GM19023 (cell line): ENCODE data around the gene SLC39A13.

ENCODE experiments used
- ATAC-seq: cut with Tn5 transposase; IDR thresholded peaks from one replicate; pipeline ENCODE4 v1.9.1; 2021; ENCODE audit warnings: mild to moderate bottlenecking, moderate library complexity; ENCODE audit not compliant: unreplicated experiment

SLC39A13 gene

DNA sequence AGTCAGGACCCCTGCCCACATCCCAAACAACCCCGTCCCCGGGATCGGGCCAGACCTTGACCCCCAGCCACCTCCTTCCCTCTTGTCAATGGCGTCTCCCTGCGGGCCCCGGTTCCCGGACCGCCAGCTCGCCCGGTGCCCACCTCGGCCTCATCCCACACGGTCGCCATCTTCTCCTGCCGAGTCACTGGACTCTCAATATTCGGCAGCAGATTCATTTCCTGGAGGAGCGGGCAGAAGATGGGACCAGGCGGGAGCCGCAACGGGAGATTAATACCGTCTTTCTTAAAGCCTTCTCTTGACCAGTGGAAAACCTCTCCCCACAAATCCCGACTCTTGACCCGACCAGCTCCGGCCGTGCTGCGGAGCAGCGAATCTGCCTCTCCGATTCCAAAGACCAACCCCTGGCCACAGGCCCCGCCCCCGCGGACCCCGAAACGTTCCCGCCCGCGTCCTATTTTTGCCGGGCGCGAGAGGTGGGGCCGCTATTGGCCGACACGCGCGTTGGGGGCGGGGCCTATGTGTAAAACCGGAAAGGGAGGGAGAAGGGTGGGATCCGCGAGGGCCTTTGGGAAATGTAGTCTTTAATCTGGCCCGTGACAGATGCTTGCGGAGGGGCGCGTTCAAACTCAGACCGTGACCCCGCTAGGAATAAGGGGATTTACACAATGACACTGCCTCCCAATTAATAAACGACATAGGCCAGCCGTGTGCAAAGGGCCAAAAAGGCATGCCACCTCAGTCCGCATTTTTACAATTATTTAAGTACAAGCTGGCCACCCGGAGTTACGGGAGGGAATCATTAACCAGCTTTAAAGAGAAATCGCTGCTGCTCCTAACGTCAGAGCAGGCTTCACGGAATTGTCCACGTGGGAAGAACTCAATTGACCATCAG is 17.9 kb downstream of the SLC39A13 start, which contains the start of gene PSMC3:
TSS of gene PSMC3 (minus strand) at position 378 of the 895 bp plus-strand sequence. CDS start at position 218, 160 bp downstream.
- peak; percentile 93 for ATAC-seq

DNA sequence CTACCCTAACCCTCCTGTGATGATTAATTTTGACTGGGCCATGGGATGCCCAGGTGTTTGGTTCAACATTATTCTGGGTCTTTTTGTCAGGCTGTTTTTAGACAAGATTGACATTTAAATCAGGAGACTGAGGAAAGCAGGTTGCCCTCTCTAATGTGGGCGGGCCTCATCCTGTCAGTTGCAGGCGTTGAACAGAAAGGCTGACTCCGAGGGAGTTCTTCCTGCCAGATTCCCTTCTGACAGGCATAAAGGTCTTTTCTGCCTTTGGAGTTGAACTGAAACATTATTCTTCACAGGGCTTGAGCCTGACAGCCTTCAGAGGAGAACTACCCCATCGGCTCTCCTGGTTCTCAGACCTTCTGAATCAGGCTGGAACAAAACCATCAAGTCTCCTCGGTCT is 22.1 kb downstream of the SLC39A13 start:
- ATAC-seq: no peak

DNA sequence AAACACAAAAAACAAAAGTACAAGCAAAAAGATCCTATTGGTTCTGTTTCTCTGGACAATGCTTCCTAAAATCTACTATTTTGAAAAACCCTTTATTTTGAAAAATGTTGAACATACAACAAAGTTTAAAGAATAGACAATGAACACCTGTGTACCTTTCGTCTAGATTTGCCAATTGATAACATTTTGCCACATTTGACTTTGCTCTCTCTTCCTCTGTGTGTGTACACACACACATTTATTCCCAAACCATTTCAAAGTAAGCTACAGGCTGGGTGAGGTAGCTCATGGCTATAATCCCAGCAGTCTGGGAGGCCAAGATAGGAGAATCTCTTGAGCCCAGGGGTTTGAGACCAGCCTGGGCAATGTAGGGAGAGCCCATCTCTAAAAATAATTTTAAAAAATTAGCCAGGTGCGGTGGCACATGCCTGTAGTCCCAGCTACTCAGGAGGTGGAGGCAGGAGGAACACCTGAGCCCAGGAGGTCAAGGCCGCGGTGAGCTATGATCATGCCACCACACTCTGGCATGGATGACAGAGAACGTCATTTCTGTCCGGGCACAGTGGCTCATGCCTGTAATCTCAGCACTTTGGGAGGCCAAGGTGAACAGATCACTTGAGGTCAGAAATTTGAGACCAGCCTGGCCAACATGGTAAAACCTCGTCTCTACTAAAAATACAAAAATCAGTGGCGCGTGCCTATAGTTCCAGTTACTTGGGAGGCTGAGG is 23.1 kb downstream of the SLC39A13 start:
- no peak for ATAC-seq

- no peak for ATAC-seq
Observed at GRCh38 chr11:47433157-47433556, 24.8 kb downstream of the SLC39A13 start.

DNA sequence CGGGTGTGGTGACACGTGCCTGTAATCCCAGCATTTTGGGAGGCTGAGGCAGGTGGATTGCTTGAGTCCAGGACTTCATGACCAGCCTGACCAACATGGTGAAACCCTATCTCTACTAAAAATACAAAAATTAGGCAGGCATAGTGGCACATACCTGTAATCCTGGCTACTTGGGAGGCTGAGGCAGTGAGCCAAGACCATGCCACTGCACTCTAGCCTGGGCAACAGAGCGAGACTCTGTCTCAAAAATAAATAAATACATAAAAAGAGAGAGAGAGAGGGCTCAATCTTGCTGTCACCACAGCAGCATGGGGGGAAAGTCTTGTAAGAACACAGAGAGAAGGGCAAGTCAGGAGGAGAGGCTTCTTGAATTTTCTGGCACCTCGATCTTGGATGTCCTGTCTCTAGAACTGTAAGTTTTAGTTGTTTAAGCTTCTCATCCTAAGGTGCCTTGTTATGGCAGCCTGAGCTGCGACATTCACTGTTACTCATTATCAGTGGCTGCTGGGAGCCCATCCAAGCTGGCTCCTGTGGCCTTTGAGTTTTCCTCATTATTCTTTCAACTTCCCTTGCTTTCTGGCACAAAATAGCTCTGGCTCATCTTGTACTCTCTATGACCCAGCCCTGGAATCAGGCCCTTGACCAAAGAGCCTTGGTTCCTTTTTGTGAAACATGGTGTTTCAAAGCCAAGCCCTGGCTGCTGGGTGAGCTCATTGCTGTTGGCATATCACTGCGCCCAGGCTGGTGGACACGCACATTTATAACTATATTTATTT is 25.8 kb downstream of the SLC39A13 start:
- no peak for ATAC-seq

- ATAC-seq: no peak
Observed at GRCh38 chr11:47435687-47436086, 27.3 kb downstream of the SLC39A13 start.

GRCh38 chr11:47436726-47437125 is 28.3 kb downstream of the SLC39A13 start:
- no peak for ATAC-seq

- ATAC-seq: no peak
Observed at GRCh38 chr11:47437218-47437745, 28.9 kb downstream of the SLC39A13 start.

- no peak for ATAC-seq
Observed at GRCh38 chr11:47437746-47438418, 29.5 kb downstream of the SLC39A13 start.

GRCh38 chr11:47438721-47439120 is 30.3 kb downstream of the SLC39A13 start:
- no peak for ATAC-seq

- ATAC-seq: no peak
Observed at GRCh38 chr11:47440054-47440476, 31.7 kb downstream of the SLC39A13 start.

DNA sequence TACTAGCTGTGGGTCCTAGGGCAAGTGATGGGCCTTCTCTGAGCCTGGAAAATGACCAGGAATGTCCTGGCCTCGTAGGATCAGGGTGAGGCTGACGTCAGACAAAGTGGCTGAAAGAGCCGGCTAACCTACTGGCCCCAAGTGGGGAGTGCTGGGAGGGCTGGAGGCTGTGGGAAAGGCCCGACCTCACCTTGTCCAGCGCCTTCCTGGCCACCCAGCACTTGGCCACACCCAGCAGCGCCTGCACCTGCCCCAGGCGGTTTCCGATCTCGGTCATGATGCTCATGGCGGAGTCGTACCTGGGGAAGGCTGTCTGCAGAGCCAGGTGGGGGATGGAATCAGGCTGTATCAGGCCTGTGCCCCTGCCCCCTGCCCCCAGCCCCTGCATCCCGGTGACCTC is 33.0 kb downstream of the SLC39A13 start:
- ATAC-seq: no peak

- no peak for ATAC-seq
Observed at GRCh38 chr11:47442514-47442913, 34.1 kb downstream of the SLC39A13 start.

DNA sequence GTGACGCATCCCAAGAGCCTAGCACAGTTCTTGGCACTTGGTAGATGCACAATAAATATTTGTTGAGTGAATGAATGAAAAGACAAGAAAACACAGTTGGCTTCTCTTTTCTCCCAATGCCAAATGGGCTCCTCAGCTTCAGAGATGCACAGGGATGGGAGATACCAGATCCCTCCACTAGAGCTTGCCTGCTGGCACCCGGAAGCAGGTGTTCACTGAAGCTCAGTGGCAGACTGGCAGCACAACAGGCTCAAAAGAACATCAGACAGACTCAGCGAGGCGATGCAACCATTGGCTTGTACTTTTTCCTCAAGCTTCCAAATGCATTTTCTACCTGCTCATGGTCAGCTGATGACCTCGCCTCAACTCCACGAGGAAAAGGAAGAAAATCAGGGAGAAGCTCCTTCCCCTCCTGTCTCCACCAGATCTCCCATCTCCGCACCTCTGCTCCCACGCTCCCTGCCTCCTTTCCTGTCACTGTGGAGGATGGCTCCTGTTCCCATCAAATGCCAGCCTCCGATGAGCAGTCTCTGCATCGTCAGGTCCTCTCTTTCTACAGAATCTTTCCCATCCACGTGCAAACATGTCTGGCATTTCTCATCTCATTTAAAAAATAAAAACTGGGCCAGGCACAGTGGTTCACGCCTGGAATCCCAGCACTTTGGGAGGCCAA is 34.8 kb downstream of the SLC39A13 start:
- ATAC-seq: no peak

DNA sequence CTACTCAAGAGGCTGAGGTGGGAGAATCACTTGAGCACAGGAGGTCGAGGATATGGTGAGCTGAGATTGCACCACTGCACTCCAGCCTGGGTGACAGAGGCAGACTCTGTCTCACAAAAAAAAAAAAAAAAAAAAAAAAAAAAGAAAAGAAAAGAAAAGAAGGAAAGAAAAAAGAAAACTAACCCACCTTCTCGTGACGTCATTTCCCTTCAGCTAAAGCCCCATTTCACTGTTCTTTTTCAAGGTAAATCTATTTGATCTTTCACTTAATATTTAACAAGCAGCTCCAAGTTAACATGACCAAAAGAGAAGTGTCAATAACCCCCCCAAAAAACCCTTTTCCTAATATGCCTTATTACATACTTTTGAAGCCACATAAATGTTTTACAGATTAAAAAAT is 35.4 kb downstream of the SLC39A13 start:
- no peak for ATAC-seq

DNA sequence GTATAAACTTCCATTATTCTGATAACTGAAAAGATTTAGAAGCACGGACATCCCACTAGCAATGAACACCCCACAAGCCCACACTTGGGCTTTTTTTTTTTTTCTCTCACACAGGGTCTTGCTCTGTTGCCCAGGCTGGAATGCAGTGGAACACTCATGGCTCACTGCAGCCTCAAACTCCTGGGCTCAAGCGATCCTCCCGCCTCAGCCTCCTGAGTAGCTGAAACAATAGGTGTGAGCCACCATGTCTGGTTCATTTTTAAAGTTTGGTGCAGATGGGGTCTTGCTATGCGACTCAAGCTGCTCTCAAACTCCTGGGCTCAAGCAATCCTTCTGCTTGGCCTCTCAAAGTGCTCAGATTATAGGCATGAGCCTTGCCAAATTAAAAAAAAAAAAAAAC is 37.5 kb downstream of the SLC39A13 start:
- no peak for ATAC-seq

DNA sequence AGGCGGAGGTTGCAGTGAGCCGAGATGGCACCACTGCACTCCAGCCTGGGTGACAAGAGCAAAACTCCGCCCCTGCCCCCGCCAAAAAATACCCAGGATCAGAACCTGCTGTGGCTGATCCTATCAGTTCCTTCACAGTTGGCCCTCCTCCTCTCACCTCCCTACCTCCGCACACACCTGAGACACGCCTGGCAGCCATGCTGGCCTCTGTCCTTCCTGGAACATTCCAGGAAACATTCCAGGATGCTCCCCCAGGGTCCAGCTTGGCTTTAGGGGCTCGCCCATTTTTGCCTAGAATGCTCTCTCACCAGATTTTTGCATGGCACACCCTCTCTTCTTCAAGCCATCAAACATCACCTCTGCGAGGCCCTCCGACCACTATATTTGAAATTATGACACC is 38.4 kb downstream of the SLC39A13 start:
- ATAC-seq: no peak

- ATAC-seq: no peak
Observed at GRCh38 chr11:47447906-47448305, 39.5 kb downstream of the SLC39A13 start.

- no peak for ATAC-seq
Observed at GRCh38 chr11:47448566-47449427, 40.4 kb downstream of the SLC39A13 start, which contains the start of gene RAPSN. Gene RAPSN (minus strand): TSS chr11:47449136. CDS start chr11:47448964, 172 bp downstream.
